Sigmoid colon (tissue), 4 donors: ENCODE measurements around the gene GNAI3.

Experiments used
- EP300 ChIP-seq, 4 donors: sonication (generic); formaldehyde crosslinking; IDR thresholded peaks; one replicate each; pipeline ENCODE4 v1.6.1; 2017; ENCODE audit warnings: antibody characterized with exemption in 4 of 4
- POLR2A ChIP-seq, 2 donors: fragments of 450-650 bp; IDR thresholded peaks; one replicate each; pipeline ENCODE4 v1.6.1; 2016; ENCODE audit warnings: antibody characterized with exemption in 2 of 2, mild to moderate bottlenecking in 2 of 2, moderate library complexity in 2 of 2
- TF ChIP-seq, protein P1 (sequence below), 4 experiments: fragments of 450-650 bp in 3 of 4; fragments of 200-600 bp in 1 of 4; IDR thresholded peaks; one replicate each; pipeline ENCODE4 v1.5.1; 2016 to 2019; ENCODE audit warnings: antibody characterized with exemption in 4 of 4, mild to moderate bottlenecking in 3 of 4, moderate library complexity in 2 of 4

GRCh38 chr1:109546311-109547109 is 1.9 kb upstream of the GNAI3 start:
- TF ChIP-seq, protein P1, sequence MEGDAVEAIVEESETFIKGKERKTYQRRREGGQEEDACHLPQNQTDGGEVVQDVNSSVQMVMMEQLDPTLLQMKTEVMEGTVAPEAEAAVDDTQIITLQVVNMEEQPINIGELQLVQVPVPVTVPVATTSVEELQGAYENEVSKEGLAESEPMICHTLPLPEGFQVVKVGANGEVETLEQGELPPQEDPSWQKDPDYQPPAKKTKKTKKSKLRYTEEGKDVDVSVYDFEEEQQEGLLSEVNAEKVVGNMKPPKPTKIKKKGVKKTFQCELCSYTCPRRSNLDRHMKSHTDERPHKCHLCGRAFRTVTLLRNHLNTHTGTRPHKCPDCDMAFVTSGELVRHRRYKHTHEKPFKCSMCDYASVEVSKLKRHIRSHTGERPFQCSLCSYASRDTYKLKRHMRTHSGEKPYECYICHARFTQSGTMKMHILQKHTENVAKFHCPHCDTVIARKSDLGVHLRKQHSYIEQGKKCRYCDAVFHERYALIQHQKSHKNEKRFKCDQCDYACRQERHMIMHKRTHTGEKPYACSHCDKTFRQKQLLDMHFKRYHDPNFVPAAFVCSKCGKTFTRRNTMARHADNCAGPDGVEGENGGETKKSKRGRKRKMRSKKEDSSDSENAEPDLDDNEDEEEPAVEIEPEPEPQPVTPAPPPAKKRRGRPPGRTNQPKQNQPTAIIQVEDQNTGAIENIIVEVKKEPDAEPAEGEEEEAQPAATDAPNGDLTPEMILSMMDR (IDR thresholded peaks at IDR 0.05): peak; percentile 80 to 94 (median 88)
- no peak for TF ChIP-seq EP300 (IDR thresholded peaks at IDR 0.05)
- no peak for TF ChIP-seq POLR2A (IDR thresholded peaks at IDR 0.05)
